ENCODE results near the gene DOK1.

Gene DOK1

GRCh38 chr2:74576863-74577229 is 22.3 kb downstream of the DOK1 start:
- Histone ChIP-seq H3K9me2 (ENCODE audit: low read depth, low read length) (no peaks in the 10 kb centered on the region), H3K4me3 (ENCODE audit: low read depth, low read length, poor library complexity, severe bottlenecking) (no peak overlapping the region), H3K9me3 (ENCODE audit: low read length) (no peaks in the 10 kb centered on the region), H3K79me2 (ENCODE audit: insufficient read depth, low read length) (no peaks in the 10 kb centered on the region), H4K20me1 (ENCODE audit: insufficient read depth, low read length) (no peaks in the 10 kb centered on the region), H3K27ac (ENCODE audit: low read depth, low read length, poor library complexity, severe bottlenecking) (no peak overlapping the region), H3K27me3 (ENCODE audit: insufficient read depth, low read length) (no peaks in the 10 kb centered on the region), H3K4me1 (ENCODE audit: insufficient read depth, low read length, severe bottlenecking) (peaks cover 14% of the 10 kb centered on the region), H2AFZ (ENCODE audit: low read length) (no peak overlapping the region), H3F3A (ENCODE audit: insufficient read depth, low read length) (no peaks in the 10 kb centered on the region), H3K4me2 (ENCODE audit: low read length) (no peak overlapping the region), H3K36me3 (ENCODE audit: insufficient read depth, low read length) (no peaks in the 10 kb centered on the region), H3K9ac (ENCODE audit: low read length) (no peak overlapping the region)
- TF ChIP-seq CTCF (IDR thresholded peaks at IDR 0.05; ENCODE audit: low read length) = no peak
- TF ChIP-seq EZH2 (IDR thresholded peaks at IDR 0.05; ENCODE audit: borderline replicate concordance, low read length) = no peak

GRCh38 chr2:74577448-74577847 is 22.9 kb downstream of the DOK1 start:
- no peak for TF ChIP-seq EZH2 (IDR thresholded peaks at IDR 0.05; ENCODE audit: borderline replicate concordance, low read length)
- no peak for TF ChIP-seq CTCF (IDR thresholded peaks at IDR 0.05; ENCODE audit: low read length)
- H4K20me1 ChIP-seq (ENCODE audit: insufficient read depth, low read length) = no peaks in the 10 kb centered on the region
- H3K4me3 ChIP-seq (ENCODE audit: low read depth, low read length, poor library complexity, severe bottlenecking) = no peak overlapping the region
- no peaks in the 10 kb centered on the region for H3F3A ChIP-seq (ENCODE audit: insufficient read depth, low read length)
- peaks cover 11% of the 10 kb centered on the region for H3K4me1 ChIP-seq (ENCODE audit: insufficient read depth, low read length, severe bottlenecking)
- no peaks in the 10 kb centered on the region for H3K9me3 ChIP-seq (ENCODE audit: low read length)
- no peaks in the 10 kb centered on the region for H3K9me2 ChIP-seq (ENCODE audit: low read depth, low read length)
- H3K36me3 ChIP-seq (ENCODE audit: insufficient read depth, low read length) = no peaks in the 10 kb centered on the region
- no peaks in the 10 kb centered on the region for H3K79me2 ChIP-seq (ENCODE audit: insufficient read depth, low read length)
- H3K27ac ChIP-seq (ENCODE audit: low read depth, low read length, poor library complexity, severe bottlenecking) = no peak overlapping the region
- H3K4me2 ChIP-seq (ENCODE audit: low read length) = no peak overlapping the region
- H3K9ac ChIP-seq (ENCODE audit: low read length) = no peak overlapping the region
- H3K27me3 ChIP-seq (ENCODE audit: insufficient read depth, low read length) = no peaks in the 10 kb centered on the region
- no peak overlapping the region for H2AFZ ChIP-seq (ENCODE audit: low read length)

- no peak overlapping the region for H3K27ac ChIP-seq (ENCODE audit: low read depth, low read length, poor library complexity, severe bottlenecking)
- H3K9ac ChIP-seq (ENCODE audit: low read length) = no peak overlapping the region
- H2AFZ ChIP-seq (ENCODE audit: low read length) = no peak overlapping the region
- no peaks in the 10 kb centered on the region for H3K9me3 ChIP-seq (ENCODE audit: low read length)
- H3K4me1 ChIP-seq (ENCODE audit: insufficient read depth, low read length, severe bottlenecking) = peaks cover 11% of the 10 kb centered on the region
- TF ChIP-seq CTCF (IDR thresholded peaks at IDR 0.05; ENCODE audit: low read length) (no peak), EZH2 (IDR thresholded peaks at IDR 0.05; ENCODE audit: borderline replicate concordance, low read length) (no peak)
- no peaks in the 10 kb centered on the region for H3K27me3 ChIP-seq (ENCODE audit: insufficient read depth, low read length)
- H3K36me3 ChIP-seq (ENCODE audit: insufficient read depth, low read length) = no peaks in the 10 kb centered on the region
- no peaks in the 10 kb centered on the region for H3F3A ChIP-seq (ENCODE audit: insufficient read depth, low read length)
- H3K9me2 ChIP-seq (ENCODE audit: low read depth, low read length) = no peaks in the 10 kb centered on the region
- no peak overlapping the region for H3K4me3 ChIP-seq (ENCODE audit: low read depth, low read length, poor library complexity, severe bottlenecking)
- no peak overlapping the region for H3K4me2 ChIP-seq (ENCODE audit: low read length)
- no peaks in the 10 kb centered on the region for H4K20me1 ChIP-seq (ENCODE audit: insufficient read depth, low read length)
- no peaks in the 10 kb centered on the region for H3K79me2 ChIP-seq (ENCODE audit: insufficient read depth, low read length)
Observed at GRCh38 chr2:74578408-74578807, 23.9 kb downstream of the DOK1 start.

All from OCI-LY1 (cell line).